ENCODE results near the gene ARG2.

ARG2 gene
- 1.9 to 3.0 (median 2.3) reads per million in 4 experiments for total RNA-seq

DNA sequence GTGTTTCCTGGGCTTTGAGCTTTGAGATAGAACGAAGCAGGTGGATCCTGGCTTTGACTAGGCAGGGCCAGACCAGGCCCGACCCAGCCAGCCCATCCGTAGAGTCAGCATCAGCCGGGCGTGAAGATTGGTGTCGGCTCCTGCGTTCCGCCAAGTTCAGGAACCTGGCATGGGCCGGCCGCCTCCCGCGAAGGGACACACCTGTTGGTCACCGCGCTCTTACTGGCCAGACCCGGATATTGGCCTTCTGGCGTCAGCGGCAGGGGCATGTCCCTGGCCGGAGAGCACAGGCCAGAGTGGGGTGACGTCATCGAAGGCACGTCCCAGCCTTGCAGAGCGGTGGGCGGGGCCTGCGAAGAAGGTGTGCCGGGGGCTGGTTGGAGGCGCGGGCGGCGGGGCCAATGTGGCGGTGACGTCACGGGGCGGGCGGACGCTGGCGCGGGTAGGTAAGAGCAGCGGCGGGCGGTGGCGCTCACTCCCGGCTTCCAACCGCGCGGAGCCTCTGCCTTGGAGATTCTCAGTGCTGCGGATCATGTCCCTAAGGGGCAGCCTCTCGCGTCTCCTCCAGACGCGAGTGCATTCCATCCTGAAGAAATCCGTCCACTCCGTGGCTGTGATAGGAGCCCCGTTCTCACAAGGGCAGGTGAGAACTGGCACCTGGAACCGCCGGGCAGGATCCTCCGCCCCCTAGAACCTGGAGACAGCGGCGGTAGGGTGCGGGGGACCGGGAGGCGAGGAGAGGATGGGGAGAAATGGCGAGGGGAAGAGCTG is at the start of gene ARG2:
ARG2 (plus strand) TSS at position 475 of the 771 bp plus-strand sequence; CDS start at position 533, 58 bp downstream.
- DNase-seq: peak; percentile 91

DNA sequence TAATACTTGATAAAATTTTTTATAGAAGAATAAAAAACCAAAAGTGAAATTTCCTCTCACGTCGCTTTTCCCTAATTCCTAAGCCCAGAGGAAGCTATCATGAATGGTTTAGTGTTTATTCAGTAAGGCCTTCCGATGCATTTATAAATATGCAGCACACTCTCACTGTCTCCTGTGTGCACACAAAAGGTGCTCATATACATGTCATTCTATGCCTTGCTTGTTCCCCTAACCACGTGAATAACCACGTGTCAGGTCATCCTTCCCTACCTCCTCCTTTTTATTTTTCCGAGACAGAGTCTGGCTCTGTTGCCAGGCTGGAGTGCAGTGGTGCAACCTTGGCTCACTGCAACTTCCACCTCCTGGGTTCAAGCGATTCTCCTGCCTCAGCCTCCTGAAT is 49.3 kb upstream of the ARG2 start:
- DNase-seq: no peak

DNA sequence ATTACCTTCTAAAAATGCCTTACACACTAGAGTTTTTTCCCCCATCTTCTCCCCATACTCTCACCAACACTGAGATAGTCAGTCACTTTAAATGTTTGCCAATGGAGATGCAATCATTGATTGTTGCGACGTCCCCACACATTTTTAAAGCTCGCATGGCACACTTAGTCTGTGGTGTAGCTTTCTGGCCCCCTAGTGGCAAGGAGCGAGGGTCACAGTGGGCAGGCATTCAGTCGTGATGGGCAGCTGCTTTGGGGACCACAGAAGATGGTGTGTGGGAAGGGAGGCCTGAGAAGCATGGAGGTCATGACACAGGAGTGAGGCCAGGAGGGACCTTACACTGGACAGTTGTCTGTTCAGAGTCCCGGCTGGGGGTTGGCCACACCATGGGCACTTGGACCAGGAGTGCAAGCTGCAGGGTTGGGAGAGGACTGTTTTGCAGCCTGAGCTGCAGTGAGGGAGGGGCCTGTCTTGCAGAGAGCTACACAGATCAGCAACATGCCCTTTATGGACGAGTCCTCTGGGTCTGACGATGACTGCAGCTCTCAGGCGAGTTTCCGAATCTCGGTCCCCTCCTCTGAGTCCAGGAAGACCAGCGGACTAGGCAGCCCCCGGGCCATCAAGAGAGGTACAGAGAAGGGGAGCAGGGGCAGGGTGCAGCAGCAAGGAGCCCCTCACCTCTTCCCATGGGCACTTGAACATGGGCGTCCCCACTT is 48.3 kb upstream of the ARG2 start:
- peak; percentile 55 for DNase-seq

DNA sequence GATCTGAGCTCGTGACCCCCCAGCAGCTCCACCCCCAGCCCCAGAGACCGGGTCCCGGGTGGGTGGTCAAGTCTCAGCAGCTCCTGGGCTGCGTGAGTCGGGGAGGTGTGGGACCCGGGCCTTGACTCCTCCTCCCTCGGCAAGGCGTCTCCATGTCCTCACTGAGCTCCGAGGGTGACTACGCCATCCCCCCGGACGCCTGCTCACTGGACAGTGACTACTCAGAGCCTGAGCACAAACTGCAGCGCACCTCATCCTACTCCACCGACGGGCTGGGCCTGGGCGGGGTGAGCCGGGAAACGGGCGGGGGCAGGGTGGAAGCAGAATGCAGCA is 47.8 kb upstream of the ARG2 start:
- no peak for DNase-seq

DNA sequence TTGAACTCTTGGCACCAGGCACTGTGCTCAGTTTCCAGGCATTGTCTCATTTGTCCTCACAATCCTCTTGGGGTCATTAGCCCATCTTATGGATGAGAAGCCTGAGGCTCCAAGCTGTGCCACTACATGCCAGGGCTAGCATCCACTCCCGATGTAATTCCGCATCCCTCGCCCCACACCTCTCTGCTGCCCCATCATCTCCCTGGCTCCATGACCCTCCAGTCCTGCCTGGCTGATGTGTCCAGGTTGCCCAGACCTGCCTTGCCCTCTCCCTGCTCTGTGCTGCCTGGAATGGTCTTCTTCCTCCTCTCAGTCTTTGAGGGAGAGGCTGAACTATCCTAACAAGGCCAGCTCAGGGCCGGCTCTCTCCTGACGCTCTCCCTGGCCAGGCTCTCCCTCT is 47.1 kb upstream of the ARG2 start:
- no peak for DNase-seq

DNA sequence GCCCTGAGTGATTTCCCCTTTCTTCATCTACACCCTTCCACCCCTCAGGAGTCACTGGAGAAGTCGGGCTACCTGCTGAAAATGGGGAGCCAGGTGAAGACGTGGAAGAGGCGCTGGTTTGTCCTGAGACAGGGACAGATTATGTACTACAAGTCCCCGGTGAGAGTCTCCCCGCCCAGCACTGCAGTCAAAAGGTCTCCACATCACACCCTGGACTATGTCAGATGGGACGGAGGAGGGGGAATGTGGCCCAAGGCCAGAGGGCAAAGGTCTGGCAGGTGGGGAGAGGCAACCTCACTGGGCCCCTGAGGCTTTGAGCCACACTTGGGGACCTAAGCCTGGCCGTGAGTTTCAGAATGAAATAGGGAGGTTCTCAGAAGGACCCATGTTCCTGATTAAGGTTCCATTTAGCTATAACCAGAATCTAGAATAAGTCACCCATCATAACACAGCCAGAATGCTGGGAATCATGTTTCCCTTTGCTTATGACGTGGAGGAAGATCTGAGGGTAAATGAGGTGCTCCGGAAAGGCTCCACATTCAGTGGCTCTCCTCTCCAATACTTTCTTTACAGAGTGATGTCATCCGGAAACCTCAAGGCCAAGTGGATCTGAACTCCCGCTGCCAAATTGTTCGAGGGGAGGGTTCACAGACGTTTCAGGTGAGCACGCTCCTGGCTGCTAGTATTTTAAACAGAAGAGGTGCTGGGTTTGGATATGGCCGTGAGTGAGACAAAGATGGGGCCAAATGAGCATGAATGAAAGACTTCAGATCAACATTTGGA is 46.3 kb upstream of the ARG2 start:
- no peak for DNase-seq

DNA sequence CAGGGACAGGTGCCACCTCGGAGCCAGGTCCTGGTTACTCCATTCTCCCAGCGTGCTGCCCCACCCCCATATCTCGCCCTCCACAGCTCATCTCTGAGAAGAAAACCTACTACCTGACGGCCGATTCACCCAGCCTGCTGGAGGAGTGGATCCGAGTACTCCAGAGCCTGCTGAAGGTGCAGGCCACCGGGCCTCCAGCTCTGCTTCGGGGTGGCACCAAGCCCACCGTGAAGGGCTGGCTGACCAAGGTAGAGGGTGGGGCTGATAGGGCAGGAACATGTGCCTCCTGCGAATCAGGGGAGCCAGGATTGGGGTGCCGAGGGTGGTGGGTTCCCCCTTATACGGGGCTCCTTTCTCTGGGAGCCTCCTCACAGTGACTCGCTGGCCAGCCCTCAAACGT is 45.6 kb upstream of the ARG2 start:
- no peak for DNase-seq

DNA sequence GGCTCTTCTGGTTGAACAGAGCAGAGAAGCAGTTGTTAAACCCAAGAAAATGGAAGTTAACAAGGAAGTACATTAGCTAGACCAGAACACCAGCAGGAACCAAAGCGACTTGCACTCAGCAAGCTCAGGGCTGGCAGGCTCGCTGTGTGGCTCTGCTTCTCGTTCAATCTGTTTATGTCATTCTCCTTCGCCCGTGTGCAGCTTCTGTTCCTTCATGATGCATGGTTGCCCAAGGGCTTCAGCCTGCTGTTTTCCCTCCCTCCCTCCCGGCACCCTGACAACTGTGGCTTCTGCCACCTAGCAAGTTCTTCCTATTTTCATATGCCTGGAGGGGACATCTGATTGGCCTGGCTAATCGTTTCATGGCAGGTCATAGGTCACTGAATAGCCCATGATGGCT is 44.9 kb upstream of the ARG2 start:
- DNase-seq: no peak

DNA sequence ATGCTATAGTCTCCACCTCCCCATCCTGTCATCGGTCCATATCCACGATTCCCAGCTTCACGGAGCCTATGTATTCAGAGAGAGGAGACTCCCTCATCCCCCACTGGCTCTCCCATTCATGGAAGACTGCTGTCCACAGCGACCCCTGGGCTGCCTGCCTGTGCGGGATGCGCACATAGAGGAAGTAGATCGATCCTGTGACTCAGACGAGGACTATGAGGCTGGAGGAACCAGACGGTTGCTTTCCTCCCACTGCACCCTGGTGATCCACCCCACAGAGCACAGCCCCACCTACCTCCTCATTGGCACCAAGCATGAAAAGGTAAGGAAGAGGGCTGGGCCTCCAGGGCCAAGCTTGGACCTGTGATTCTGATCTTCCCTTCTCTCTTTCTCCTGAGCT is 44.0 kb upstream of the ARG2 start:
- no peak for DNase-seq

DNA sequence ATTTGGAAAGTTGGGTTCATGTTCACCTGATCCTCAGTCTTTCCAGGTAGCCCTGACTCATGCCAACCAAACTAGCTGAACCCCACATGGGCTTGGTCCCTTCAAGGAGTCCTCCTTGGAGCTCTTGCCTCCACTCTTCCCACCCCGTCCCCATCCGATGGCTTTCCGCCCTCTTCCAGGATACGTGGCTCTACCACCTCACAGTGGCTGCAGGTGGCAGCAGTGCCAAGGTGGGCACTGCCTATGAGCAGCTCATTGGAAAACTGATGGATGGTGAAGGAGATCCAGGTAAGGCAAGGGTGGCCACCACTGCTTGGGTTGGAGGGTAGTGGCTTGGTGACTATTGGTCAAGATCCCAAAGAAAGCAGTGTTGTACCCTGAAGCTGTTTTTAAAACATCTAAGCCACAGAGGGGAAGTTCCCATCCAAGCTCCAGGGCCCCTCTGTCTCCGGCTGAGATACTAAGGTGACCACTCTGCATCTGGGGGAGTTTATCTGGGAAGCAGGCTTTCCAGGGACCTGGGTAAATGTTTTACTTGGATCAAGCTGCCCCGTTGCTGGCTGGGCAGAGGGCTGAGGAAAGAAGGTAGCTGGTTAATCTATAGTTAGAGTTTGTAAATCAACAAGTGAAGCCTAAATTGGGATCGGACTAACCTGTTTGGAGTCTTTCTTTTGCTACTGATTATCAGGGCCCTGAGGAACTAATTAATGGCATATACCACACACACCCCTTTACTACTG is 43.3 kb upstream of the ARG2 start:
- DNase-seq: no peak

DNA sequence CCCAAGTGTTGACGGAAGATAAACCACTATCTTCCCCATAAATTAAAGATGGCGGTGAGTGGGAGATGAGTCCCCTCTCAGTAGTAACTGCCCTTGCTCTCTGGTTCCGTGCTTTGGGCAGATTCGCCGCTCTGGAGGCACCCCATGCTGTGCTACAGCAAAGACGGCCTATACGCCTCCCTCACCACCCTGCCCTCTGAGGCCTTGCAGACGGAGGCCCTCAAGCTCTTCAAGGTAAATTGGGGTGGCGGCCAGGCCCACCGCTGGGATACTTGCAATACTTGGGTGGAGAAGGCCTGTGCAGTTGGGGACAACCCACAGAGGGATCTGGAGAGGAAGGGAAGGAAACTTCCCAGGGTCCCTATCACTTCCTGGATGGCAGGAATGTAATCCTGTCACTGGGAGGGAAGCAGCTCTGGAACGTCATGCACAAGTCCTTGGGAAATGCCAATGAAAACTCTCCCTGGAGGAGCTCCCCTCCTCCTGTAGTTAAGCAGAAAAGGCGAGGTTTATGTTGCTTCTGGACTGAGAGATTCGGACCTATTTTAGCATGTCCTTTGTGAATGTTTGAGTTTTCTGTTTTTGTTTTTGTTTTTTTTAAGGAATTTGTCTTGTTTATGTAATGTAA is 42.4 kb upstream of the ARG2 start:
- DNase-seq: no peak

DNA sequence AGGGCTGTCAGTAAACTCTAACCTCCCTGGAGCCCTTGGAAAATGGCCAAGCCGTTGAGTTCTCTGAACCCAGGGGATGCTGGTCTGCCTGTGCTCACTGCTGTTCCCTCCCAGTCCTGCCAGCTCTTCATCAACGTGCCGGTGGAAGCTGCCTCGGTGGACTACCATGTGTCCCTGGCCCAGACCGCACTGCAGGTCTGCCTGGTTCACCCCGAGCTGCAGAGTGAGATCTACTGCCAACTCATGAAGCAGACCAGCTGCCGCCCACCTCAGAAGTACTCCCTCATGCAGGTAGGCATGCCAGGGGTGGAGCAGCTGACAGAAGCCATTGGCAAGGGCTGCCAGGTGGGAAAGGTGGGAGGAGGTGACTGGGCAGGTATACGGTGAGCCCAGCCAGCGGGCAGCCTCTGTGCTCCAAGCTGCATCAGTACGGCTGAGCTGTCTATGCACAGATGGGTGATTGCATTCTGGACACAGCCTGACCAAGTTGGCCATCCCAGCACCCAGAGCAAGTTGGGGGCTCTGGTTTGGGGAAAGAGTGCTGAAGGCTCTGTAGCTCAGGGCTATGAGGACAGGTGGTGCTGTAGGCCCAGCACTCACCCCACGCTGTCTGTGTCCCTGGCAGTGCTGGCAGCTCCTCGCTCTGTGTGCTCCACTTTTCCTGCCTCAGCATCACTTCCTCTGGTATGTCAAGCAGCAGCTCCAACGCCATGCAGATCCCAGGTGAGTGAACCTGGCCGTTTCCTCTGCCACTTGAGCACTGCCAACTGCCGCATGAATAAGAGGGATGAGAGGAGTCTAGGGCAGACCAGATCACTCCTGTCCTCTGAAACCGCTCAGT is 41.6 kb upstream of the ARG2 start:
- no peak for DNase-seq

DNA sequence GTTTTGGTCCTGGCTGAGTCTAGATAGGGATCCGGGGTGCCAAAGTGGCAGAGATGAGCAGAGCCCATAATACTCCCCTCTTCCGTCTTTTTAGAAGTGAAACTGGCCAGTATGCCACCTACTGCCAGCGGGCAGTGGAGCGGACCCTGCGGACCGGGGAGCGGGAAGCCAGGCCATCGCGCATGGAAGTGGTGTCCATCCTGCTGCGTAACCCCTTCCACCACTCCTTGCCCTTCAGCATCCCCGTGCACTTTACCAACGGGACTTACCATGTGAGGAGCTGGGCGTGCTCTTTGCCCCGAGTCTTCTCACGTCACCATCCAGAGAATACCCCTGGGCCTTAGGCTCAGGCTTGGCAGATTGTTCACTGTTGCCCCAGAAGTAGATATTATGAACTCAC is 40.7 kb upstream of the ARG2 start:
- no peak for DNase-seq

DNA sequence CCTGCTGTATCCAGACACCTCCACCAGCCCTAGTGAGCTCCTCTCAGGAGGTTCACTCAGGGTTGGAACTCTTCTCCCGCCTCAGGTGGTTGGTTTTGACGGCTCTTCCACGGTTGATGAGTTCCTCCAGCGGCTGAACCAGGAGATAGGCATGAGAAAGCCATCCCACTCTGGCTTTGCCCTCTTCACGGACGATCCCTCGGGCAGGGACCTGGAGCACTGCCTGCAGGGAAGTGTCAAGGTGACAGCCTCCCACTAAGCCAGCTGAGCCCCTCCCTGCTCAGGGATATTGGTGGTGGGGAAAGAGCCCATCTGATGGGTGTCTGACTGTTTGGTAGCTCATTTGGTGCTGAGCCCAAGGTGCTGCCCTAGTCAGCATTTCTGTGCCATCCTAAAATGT is 40.1 kb upstream of the ARG2 start:
- DNase-seq: no peak

DNA sequence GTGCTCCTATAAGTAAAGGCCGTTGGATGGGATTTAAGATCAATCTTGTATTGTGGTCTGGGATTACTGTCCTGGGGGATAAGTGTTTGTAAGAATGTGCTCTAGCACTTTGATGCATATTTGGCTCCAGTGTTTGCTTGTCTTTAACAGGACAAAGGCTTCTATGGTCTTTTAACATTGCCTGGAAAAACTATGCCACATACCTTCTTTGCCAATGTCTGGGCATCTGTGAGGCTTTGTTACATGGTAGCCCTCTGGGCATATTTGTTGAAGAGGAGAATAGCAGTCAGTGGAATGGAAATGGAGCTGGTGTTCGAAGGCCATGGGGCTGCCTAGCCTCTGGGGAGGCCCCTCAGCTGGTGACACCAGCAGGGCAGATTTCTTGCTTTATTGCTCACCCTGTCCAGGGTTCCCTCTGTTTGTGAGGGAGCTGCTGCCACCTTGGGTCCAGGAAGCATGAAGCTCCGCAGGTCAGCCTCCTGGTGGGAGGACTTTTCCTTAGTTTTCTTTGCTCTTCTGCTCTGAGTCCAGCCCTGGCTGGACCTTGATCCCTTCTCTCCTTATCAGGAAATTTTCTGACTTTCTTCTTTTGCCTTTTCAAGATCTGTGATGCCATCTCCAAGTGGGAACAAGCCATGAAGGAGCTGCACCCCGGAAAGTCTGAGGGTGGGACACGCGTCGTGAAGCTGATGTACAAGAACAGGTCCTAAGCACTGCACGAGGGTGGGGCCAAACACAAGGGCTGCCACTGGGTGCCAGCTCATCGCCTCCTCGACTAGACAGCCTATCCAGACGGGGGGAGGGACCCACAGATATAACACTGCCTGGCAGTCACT is 39.2 kb upstream of the ARG2 start:
- no peak for DNase-seq

DNA sequence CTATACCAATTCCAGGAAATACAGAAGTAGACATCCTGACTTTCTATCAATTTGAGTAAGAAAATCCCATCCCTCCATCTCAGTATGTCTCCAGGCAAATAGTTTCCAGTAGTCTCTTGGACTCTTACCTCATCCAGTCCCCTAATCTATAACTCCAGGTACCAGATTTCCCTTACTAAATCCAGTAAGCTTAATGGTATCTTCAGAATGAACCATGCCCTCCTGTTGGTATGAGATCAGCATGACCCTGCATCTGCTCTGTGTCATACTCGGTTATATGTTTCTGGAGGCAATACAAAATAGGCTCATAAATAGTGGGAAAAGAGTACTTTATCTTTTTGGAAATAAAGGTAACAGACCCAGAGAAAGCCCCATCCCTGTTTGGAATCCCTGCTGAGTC is 38.1 kb upstream of the ARG2 start:
- no peak for DNase-seq

DNA sequence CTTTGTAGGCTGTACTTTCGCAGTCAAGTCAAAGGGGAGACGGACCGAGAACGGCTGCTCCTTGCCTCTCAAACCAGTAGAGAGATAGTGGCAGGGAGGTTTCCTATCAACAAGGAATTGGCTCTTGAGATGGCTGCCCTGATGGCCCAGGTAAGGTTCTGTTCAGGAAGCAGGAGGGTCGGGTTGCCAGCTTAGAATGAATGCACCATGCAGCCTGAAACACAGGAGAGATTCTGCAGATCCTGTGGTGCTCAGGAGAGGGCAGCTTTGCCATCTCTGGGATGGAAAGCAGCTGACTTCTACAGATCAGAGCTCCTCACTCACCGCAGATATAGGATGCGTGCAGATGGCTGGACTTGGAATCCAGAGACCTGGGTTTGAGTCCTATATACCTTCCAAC is 37.7 kb upstream of the ARG2 start:
- no peak for DNase-seq

DNA sequence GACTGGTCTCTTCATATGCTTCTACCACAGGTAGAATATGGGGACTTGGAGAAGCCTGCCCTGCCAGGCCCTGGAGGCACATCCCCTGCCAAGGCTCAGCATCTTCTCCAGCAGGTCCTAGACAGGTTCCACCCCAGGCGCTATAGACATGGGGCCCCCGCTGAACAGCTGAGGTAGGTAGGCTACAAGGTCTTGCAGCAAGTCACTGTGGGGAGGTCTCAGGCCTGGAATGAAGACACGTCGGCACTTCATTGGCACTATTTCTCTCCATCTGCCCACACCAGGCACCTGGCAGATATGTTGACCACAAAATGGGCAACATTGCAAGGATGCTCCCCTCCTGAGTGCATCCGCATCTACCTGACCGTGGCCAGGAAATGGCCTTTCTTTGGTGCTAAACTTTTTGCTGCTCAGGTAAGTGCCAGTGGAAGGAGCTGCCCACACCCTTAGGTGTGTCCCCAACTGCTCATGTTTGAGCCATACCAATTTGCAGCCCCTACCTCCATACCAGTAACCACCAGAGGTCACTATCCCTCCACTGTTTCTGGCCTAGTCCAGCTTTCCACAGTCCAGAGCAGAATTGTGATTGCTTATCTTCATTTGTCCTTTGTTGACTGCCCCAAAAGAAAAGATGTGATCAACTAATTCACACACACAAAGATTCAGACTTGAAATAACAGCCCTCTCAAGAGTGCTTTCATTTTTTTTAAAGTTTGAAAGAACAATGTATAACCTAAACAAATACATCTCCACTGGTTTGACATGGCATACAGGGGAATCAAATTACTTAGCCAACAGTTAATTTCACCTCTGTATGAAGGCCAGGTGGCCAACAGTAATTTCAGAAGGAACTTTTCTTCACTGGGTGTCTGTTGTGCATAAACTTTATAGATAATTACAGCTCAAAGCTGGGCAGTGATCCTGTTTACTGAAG is 35.7 kb upstream of the ARG2 start:
- peak; percentile 3 for DNase-seq

DNA sequence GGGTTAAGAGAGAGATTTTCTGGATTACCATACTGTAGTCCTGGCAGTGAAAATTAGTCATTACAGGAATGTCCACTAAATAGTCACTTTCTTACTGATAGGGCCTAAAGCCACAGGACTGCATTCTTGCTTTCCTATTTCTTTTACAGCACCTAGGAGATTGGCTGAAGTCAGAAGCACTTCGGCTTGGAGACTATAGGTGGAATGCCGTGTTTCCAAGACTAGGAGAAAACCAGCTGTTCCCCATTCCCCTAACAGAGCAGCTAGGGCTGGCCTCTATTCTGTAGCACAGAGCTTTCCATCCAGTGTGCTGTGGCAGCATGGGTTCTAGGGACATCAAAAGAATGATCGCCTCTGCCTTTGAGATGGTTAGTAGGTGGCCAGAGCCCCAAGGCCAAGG is 34.7 kb upstream of the ARG2 start:
- no peak for DNase-seq

DNA sequence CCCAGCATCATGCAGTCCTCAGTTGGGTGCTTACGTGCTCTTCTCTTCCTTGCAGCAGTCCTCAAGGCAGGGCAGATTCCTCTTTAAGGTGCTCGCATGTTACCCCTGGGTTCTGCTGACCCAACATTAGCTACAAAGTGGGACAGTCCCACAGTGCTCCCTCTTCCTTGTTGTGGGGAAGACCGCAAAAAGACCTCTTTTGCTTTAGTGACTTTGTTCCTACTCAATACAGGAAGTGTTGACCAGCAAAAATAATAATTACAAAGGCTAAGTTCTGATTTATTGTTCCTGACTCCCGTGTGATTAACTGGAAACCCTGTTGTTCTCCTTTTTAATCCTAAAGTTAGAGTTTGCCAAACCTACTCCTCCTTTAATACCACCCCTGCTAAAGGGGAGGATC is 33.4 kb upstream of the ARG2 start:
- DNase-seq: no peak
